K562 (cell line): ENCODE results near the gene PCSK6. TPM values are rescaled to one million over a fixed set of nuclear protein-coding genes. Genes with fewer than 3 reads are reported as not detected.

Experiments used
- CCAR2 ChIP-seq: fragments of 200-400 bp; formaldehyde crosslinking; IDR thresholded peaks from 2 replicates; pipeline ENCODE4 v1.6.1; 2017; ENCODE audit warnings: mild to moderate bottlenecking, low read depth, low read length
- CREB3L1 ChIP-seq: fragments of 450-650 bp; IDR thresholded peaks from 2 replicates; pipeline ENCODE4 v1.6.1; 2014; ENCODE audit warnings: low read depth, mild to moderate bottlenecking, moderate library complexity, borderline replicate concordance
- ESRRA ChIP-seq: fragments of 450-650 bp; IDR thresholded peaks from 2 replicates; pipeline ENCODE4 v1.6.1; 2014; ENCODE audit warnings: low read depth, mild to moderate bottlenecking, moderate library complexity, borderline replicate concordance
- EZH2 ChIP-seq: IDR thresholded peaks from 2 replicates; pipeline ENCODE4 v1.6.1; 2012; ENCODE audit warnings: low read depth, mild to moderate bottlenecking, inconsistent platforms, low read length, borderline replicate concordance
- GATAD2A ChIP-seq: fragments of 450-650 bp; IDR thresholded peaks from 2 replicates; pipeline ENCODE4 v1.6.1; 2017
- HDAC6 ChIP-seq: IDR thresholded peaks from 2 replicates; pipeline ENCODE4 v1.6.1; 2012; ENCODE audit warnings: low read depth, mild to moderate bottlenecking, control low read depth, inconsistent platforms, low read length, moderate library complexity
- HNRNPL ChIP-seq: fragments of 200-400 bp; formaldehyde crosslinking; IDR thresholded peaks from 2 replicates; pipeline ENCODE4 v1.6.1; 2017; ENCODE audit warnings: low read depth, mild to moderate bottlenecking, low read length
- NFYB ChIP-seq: IDR thresholded peaks from 2 replicates; pipeline ENCODE4 v1.6.1; 2011; ENCODE audit warnings: mild to moderate bottlenecking, moderate library complexity; ENCODE audit not compliant: insufficient read length; ENCODE audit errors: extremely low read depth
- ZBTB17 ChIP-seq: fragments of 450-650 bp; formaldehyde crosslinking; IDR thresholded peaks from 2 replicates; pipeline ENCODE4 v1.4.0; 2020; ENCODE audit warnings: mild to moderate bottlenecking
- ZNF165 ChIP-seq: fragments of 250-450 bp; sonication (Bioruptor Pico); IDR thresholded peaks from 2 replicates; pipeline ENCODE4 v1.4.0; 2020; ENCODE audit warnings: borderline replicate concordance
- ZNF57 ChIP-seq: fragments of 450-650 bp; formaldehyde crosslinking; IDR thresholded peaks from 2 replicates; pipeline ENCODE4 v1.4.0; 2020; ENCODE audit warnings: mild to moderate bottlenecking, moderate library complexity
- polyA plus RNA-seq, 8 experiments: library from polyadenylated mRNA; depleted of rRNA in 4 of 8; stranded (reverse) in 5 of 8; unstranded in 3 of 8; fragments of >200 nt; fragmentation: Nextera tagmentation in 2 of 8; fragmentation: Illumina TruSeq in 1 of 8; extraction: Ambion mirVana in 2 of 8; extraction: Trizol in 1 of 8; gene quantifications; 2 replicates each; pipeline versions ENCODE4 v1.2.1 to v1.2.3, GENCODE V29; 2011 to 2014; ENCODE audit warnings: inconsistent platforms in 1 of 8, missing spikeins in 1 of 8
- total RNA-seq, 7 experiments: library from RNA; depleted of rRNA in 6 of 7; stranded (reverse); fragments of >200 nt in 6 of 7; fragmentation: Illumina TruSeq in 2 of 7; extraction: Trizol in 2 of 7; gene quantifications; 2 replicates each; pipeline versions ENCODE4 v1.2.1 to v1.2.3, GENCODE V29; 2011 to 2021; ENCODE audit warnings: low replicate concordance in 1 of 7
- TF ChIP-seq, protein P1 (sequence below): sonication (generic); formaldehyde crosslinking; IDR thresholded peaks from 2 replicates; pipeline ENCODE4 v1.8.0; 2023; ENCODE audit warnings: missing genetic modification reagents, mild to moderate bottlenecking, borderline replicate concordance
- TF ChIP-seq, protein P2 (sequence below): sonication (generic); formaldehyde crosslinking; IDR thresholded peaks from 2 replicates; pipeline ENCODE4 v1.8.1; 2023; ENCODE audit warnings: mild to moderate bottlenecking, missing genetic modification reagents
- TF ChIP-seq, protein P3 (sequence below): sonication (generic); formaldehyde crosslinking; IDR thresholded peaks from 2 replicates; pipeline ENCODE4 v1.8.0; 2022; ENCODE audit warnings: mild to moderate bottlenecking, missing genetic modification reagents

Gene PCSK6
- total and polyA plus RNA-seq, 9 of the 15 experiments (the other 6 are each of a cell fraction or from before 2014, with no cell fraction given): 2.2 to 32.6 (median 14.5) TPM

GRCh38 chr15:101277038-101277822, 212.3 kb downstream of the PCSK6 start, which contains the start of gene SELENOS (continued):
- TF ChIP-seq, protein P1, sequence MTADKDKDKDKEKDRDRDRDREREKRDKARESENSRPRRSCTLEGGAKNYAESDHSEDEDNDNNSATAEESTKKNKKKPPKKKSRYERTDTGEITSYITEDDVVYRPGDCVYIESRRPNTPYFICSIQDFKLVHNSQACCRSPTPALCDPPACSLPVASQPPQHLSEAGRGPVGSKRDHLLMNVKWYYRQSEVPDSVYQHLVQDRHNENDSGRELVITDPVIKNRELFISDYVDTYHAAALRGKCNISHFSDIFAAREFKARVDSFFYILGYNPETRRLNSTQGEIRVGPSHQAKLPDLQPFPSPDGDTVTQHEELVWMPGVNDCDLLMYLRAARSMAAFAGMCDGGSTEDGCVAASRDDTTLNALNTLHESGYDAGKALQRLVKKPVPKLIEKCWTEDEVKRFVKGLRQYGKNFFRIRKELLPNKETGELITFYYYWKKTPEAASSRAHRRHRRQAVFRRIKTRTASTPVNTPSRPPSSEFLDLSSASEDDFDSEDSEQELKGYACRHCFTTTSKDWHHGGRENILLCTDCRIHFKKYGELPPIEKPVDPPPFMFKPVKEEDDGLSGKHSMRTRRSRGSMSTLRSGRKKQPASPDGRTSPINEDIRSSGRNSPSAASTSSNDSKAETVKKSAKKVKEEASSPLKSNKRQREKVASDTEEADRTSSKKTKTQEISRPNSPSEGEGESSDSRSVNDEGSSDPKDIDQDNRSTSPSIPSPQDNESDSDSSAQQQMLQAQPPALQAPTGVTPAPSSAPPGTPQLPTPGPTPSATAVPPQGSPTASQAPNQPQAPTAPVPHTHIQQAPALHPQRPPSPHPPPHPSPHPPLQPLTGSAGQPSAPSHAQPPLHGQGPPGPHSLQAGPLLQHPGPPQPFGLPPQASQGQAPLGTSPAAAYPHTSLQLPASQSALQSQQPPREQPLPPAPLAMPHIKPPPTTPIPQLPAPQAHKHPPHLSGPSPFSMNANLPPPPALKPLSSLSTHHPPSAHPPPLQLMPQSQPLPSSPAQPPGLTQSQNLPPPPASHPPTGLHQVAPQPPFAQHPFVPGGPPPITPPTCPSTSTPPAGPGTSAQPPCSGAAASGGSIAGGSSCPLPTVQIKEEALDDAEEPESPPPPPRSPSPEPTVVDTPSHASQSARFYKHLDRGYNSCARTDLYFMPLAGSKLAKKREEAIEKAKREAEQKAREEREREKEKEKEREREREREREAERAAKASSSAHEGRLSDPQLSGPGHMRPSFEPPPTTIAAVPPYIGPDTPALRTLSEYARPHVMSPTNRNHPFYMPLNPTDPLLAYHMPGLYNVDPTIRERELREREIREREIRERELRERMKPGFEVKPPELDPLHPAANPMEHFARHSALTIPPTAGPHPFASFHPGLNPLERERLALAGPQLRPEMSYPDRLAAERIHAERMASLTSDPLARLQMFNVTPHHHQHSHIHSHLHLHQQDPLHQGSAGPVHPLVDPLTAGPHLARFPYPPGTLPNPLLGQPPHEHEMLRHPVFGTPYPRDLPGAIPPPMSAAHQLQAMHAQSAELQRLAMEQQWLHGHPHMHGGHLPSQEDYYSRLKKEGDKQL (CRISPR knock-in tag): no peak
- TF ChIP-seq NFYB (peak; percentile 40), ZNF57 (no peak), CCAR2 (no peak), EZH2 (no peak), ZNF165 (CRISPR knock-in tag) (no peak), ZBTB17 (CRISPR knock-in tag) (0 out of 2 replicates have a peak, but pooled peaks have one; percentile 62), HDAC6 (no peak), GATAD2A (no peak), ESRRA (peak; percentile 54; the same call in 1 of the 2 replicates), CREB3L1 (peak; percentile 89; the same call in 1 of the 2 replicates), HNRNPL (no peak)
- TF ChIP-seq, protein P2, sequence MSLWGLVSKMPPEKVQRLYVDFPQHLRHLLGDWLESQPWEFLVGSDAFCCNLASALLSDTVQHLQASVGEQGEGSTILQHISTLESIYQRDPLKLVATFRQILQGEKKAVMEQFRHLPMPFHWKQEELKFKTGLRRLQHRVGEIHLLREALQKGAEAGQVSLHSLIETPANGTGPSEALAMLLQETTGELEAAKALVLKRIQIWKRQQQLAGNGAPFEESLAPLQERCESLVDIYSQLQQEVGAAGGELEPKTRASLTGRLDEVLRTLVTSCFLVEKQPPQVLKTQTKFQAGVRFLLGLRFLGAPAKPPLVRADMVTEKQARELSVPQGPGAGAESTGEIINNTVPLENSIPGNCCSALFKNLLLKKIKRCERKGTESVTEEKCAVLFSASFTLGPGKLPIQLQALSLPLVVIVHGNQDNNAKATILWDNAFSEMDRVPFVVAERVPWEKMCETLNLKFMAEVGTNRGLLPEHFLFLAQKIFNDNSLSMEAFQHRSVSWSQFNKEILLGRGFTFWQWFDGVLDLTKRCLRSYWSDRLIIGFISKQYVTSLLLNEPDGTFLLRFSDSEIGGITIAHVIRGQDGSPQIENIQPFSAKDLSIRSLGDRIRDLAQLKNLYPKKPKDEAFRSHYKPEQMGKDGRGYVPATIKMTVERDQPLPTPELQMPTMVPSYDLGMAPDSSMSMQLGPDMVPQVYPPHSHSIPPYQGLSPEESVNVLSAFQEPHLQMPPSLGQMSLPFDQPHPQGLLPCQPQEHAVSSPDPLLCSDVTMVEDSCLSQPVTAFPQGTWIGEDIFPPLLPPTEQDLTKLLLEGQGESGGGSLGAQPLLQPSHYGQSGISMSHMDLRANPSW (CRISPR knock-in tag): no peak
- TF ChIP-seq, protein P3, sequence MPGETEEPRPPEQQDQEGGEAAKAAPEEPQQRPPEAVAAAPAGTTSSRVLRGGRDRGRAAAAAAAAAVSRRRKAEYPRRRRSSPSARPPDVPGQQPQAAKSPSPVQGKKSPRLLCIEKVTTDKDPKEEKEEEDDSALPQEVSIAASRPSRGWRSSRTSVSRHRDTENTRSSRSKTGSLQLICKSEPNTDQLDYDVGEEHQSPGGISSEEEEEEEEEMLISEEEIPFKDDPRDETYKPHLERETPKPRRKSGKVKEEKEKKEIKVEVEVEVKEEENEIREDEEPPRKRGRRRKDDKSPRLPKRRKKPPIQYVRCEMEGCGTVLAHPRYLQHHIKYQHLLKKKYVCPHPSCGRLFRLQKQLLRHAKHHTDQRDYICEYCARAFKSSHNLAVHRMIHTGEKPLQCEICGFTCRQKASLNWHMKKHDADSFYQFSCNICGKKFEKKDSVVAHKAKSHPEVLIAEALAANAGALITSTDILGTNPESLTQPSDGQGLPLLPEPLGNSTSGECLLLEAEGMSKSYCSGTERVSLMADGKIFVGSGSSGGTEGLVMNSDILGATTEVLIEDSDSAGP: no peak
